ENCODE measurements around the gene CREBBP.

- TF ChIP-seq CTCF (conservative IDR thresholded peaks at IDR 0.05 in 1 of 2, IDR thresholded peaks at IDR 0.05 in 1 of 2; ENCODE audit: low read depth in 1 of 2, low read length in 2 of 2) (no peak), EZH2 (IDR thresholded peaks at IDR 0.05; ENCODE audit: low read length, missing control alignments) (no peak)
Measured at GRCh38 chr16:3696425-3697218, 183.9 kb downstream of the CREBBP start.
